Coronary artery (tissue), 2 donors: ENCODE data around the gene SERPINE1.

Source experiments
- DNase-seq: peaks from one replicate; pipeline ENCODE4 v3.0.0-alpha.2; 2017; ENCODE audit warnings: low spot score
- H3K27ac ChIP-seq, 2 donors: fragments of 200-600 bp; sonication (generic); one replicate each; pipeline ENCODE4 v1.5.1; 2016 to 2019
- H3K4me3 ChIP-seq: fragments of 200-600 bp; sonication (generic); 2 replicates; pipeline ENCODE4 v1.5.1; 2016; ENCODE audit warnings: mild to moderate bottlenecking, moderate library complexity
- CTCF ChIP-seq: fragments of 200-600 bp; sonication (generic); IDR thresholded peaks from one replicate; pipeline ENCODE4 v1.5.1; 2019; ENCODE audit warnings: antibody characterized with exemption

SERPINE1 gene

GRCh38 chr7:101169110-101169837 lies 42.4 kb downstream of the SERPINE1 start:
- DNase-seq: no peak
- TF ChIP-seq CTCF: no peak
- H3K4me3 ChIP-seq: no peak overlapping the region
- no peak overlapping the region for H3K27ac ChIP-seq

GRCh38 chr7:101169838-101170551 lies 43.1 kb downstream of the SERPINE1 start:
- TF ChIP-seq CTCF: peak; percentile 91
- no peak overlapping the region for H3K4me3 ChIP-seq
- no peak overlapping the region for H3K27ac ChIP-seq
- DNase-seq: peak; percentile 78

GRCh38 chr7:101170617-101171441 lies 43.9 kb downstream of the SERPINE1 start:
- Histone ChIP-seq H3K27ac (no peak overlapping the region), H3K4me3 (no peak overlapping the region)
- DNase-seq: no peak
- TF ChIP-seq CTCF: no peak

- Histone ChIP-seq H3K4me3 (no peak overlapping the region), H3K27ac (no peak overlapping the region)
- no peak for TF ChIP-seq CTCF
- DNase-seq: no peak
Measured at GRCh38 chr7:101171442-101171837, 44.5 kb downstream of the SERPINE1 start.

- peak overlapping the region; percentile 61 for H3K4me3 ChIP-seq
- DNase-seq: no peak
- no peak overlapping the region for H3K27ac ChIP-seq
- no peak for TF ChIP-seq CTCF
Measured at GRCh38 chr7:101172005-101172853, 45.3 kb downstream of the SERPINE1 start.
